GM12892 (cell line): Measurements from ENCODE around the gene SH3RF3.

Experiments used
- POLR2A ChIP-seq: IDR thresholded peaks from 2 replicates; pipeline ENCODE4 v1.6.1; 2011; ENCODE audit warnings: low read depth, low read length, control low read depth
- POLR2AphosphoS5 ChIP-seq: IDR thresholded peaks from 2 replicates; pipeline ENCODE4 v1.6.1; 2011; ENCODE audit warnings: low read depth, low read length, control low read depth

- TF ChIP-seq POLR2A (no peak), POLR2AphosphoS5 (no peak)
Measured at GRCh38 chr2:109364217-109364616, 235.2 kb downstream of the SH3RF3 start.
